ENCODE data around the gene SMIM3. TPM values are rescaled to one million over a fixed set of nuclear protein-coding genes. Genes with fewer than 3 reads are reported as not detected.
A peak's percentile ranks its signal among the peaks of the same experiment; 100 is the strongest.

The SMIM3 gene
- polyA plus RNA-seq, 2 of the 4 experiments (the other 2 are of a cell fraction), result 4.5 to 4.6 TPM

- no peak for TF ChIP-seq FOSB (CRISPR knock-in tag; IDR thresholded peaks at IDR 0.05)
- TF ChIP-seq ZFP36 (IDR thresholded peaks at IDR 0.05; ENCODE audit: borderline replicate concordance, partially characterized antibody), result no peak
- TF ChIP-seq ESRRA (IDR thresholded peaks at IDR 0.05; ENCODE audit: borderline replicate concordance, low read length), result no peak
- TF ChIP-seq HOXB13 (CRISPR knock-in tag; IDR thresholded peaks at IDR 0.05; ENCODE audit: low read depth), result no peak
- no peak for TF ChIP-seq TP53 (CRISPR knock-in tag; IDR thresholded peaks at IDR 0.05)
- no peak for TF ChIP-seq ZC3H11A (IDR thresholded peaks at IDR 0.05)
- peak; percentile 67 for TF ChIP-seq CTCF (IDR thresholded peaks at IDR 0.05)
Observed at GRCh38 chr5:150801117-150801927, 22.8 kb downstream of the SMIM3 start (continued).

GRCh38 chr5:150804388-150804787 is 25.8 kb downstream of the SMIM3 start:
- FAIRE-seq, result no peak
- POLR2A ChIA-PET, result no interaction called here
- 25% methylated on average over 6 of the region's 6 CpGs for WGBS (ENCODE audit: missing lambda C conversion rate)

GRCh38 chr5:150809363-150809762 is 30.8 kb downstream of the SMIM3 start:
- Histone ChIP-seq H3K9me3 (peaks cover 14% of the 10 kb centered on the region; the same call in 2 of the 3 replicates), H3K4me2 (no peak overlapping the region), H3K4me3 (no peak overlapping the region), H3K27ac (no peak overlapping the region), H3K4me1 (no peaks in the 10 kb centered on the region)
- no peak for FAIRE-seq
- 31% methylated on average over 3 of the region's 3 CpGs for WGBS (ENCODE audit: missing lambda C conversion rate)
- POLR2A ChIA-PET, result no interaction called here
- no peak for DNase-seq (ENCODE audit: low read depth in 1 of 2, low spot score in 1 of 2)
- CTCF ChIA-PET, result interaction anchor here (1.7 kb wide), 1 partner anchor 356 kb away, joined by 5 read pairs; no protein-coding TSS in a partner anchor
- ATAC-seq, result no peak
- TF ChIP-seq E2F6 (IDR thresholded peaks at IDR 0.05; ENCODE audit: borderline replicate concordance, low read depth) (no peak), RAD21 (conservative IDR thresholded peaks at IDR 0.05 in 1 of 2, IDR thresholded peaks at IDR 0.05 in 1 of 2) (no peak)

More at GRCh38 chr5:150804388-150804787, 25.8 kb downstream of the SMIM3 start:
- CTCF ChIA-PET, result interaction anchor here (0.7 kb wide), 1 partner anchor 113 kb away, joined by 3 read pairs; no protein-coding TSS in a partner anchor
- no peak overlapping the region for H3K4me3 ChIP-seq
- DNase-seq (ENCODE audit: low read depth in 1 of 2, low spot score in 1 of 2) (no peak), ATAC-seq (no peak)
- no peak overlapping the region for H3K27ac ChIP-seq
- H3K9me3 ChIP-seq, result peaks cover 12% of the 10 kb centered on the region; the same call in 2 of the 3 replicates
- TF ChIP-seq ZSCAN20 (CRISPR knock-in tag; IDR thresholded peaks at IDR 0.05) (no peak), CHD4 (IDR thresholded peaks at IDR 0.05; ENCODE audit: borderline replicate concordance) (no peak), TFCP2L1 (CRISPR knock-in tag; IDR thresholded peaks at IDR 0.05) (no peak), BCL3 (IDR thresholded peaks at IDR 0.05) (no peak), FOSB (CRISPR knock-in tag; IDR thresholded peaks at IDR 0.05) (no peak), NFE2L2 (conservative IDR thresholded peaks at IDR 0.05; ENCODE audit: low read length) (no peak), PHF8 (IDR thresholded peaks at IDR 0.05; ENCODE audit: borderline replicate concordance, low read depth) (no peak), RARB (CRISPR knock-in tag; IDR thresholded peaks at IDR 0.05) (no peak), EHF (CRISPR knock-in tag; IDR thresholded peaks at IDR 0.05) (no peak), ESRRA (IDR thresholded peaks at IDR 0.05; ENCODE audit: borderline replicate concordance, low read length) (no peak), BHLHE40 (IDR thresholded peaks at IDR 0.05; ENCODE audit: low read depth, low read length) (no peak), HDAC2 (IDR thresholded peaks at IDR 0.05) (no peak), ZNF302 (CRISPR knock-in tag; IDR thresholded peaks at IDR 0.05) (no peak), HOXB13 (CRISPR knock-in tag; IDR thresholded peaks at IDR 0.05; ENCODE audit: low read depth) (no peak), CBX2 (IDR thresholded peaks at IDR 0.05; ENCODE audit: borderline replicate concordance, low read depth) (no peak), HOXA7 (CRISPR knock-in tag; IDR thresholded peaks at IDR 0.05) (no peak), MAFK (IDR thresholded peaks at IDR 0.05; ENCODE audit: partially characterized antibody) (no peak), MYC (IDR thresholded peaks at IDR 0.05; ENCODE audit: borderline replicate concordance, low read length) (no peak), ZFP36 (IDR thresholded peaks at IDR 0.05; ENCODE audit: borderline replicate concordance, partially characterized antibody) (no peak)
- no peaks in the 10 kb centered on the region for H3K4me1 ChIP-seq
- no peak overlapping the region for H3K4me2 ChIP-seq

All from A549 (cell line).